OCI-LY1 (cell line): ENCODE measurements around the gene GAK.

Experiments
- H2AFZ ChIP-seq: fragments of 200-600 bp; sonication (generic), shearing (Covaris generic); 2 replicates; pipeline ENCODE4 v1.6.0; 2014; ENCODE audit warnings: antibody characterized with exemption, mild to moderate bottlenecking, low read length
- H3F3A ChIP-seq: fragments of 200-600 bp; sonication (generic), shearing (Covaris generic); 2 replicates; pipeline ENCODE4 v1.6.0; 2014; ENCODE audit warnings: mild to moderate bottlenecking, antibody characterized with exemption, low read length, moderate library complexity; ENCODE audit not compliant: insufficient read depth
- H3K27ac ChIP-seq: fragments of 200-600 bp; sonication (generic); 2 replicates; pipeline ENCODE4 v1.5.1; 2014; ENCODE audit warnings: low read length, mixed run types, mild to moderate bottlenecking, low read depth; ENCODE audit not compliant: poor library complexity, severe bottlenecking
- H3K27me3 ChIP-seq: fragments of 200-600 bp; sonication (generic); 2 replicates; pipeline ENCODE4 v1.6.0; 2014; ENCODE audit warnings: antibody characterized with exemption, mild to moderate bottlenecking, low read length, moderate library complexity; ENCODE audit not compliant: insufficient read depth
- H3K36me3 ChIP-seq: fragments of 200-600 bp; sonication (generic); 2 replicates; pipeline ENCODE4 v1.6.1; 2014; ENCODE audit warnings: mild to moderate bottlenecking, antibody characterized with exemption, low read length, moderate library complexity, mixed read lengths; ENCODE audit not compliant: insufficient read depth
- H3K4me1 ChIP-seq: fragments of 200-600 bp; sonication (generic); 2 replicates; pipeline ENCODE4 v1.5.1; 2014; ENCODE audit warnings: mild to moderate bottlenecking, low read length, moderate library complexity; ENCODE audit not compliant: insufficient read depth, severe bottlenecking
- H3K4me2 ChIP-seq: fragments of 200-600 bp; sonication (generic), shearing (Covaris generic); 2 replicates; pipeline ENCODE4 v1.6.1; 2014; ENCODE audit warnings: low read length
- H3K4me3 ChIP-seq: fragments of 200-600 bp; sonication (generic); 2 replicates; pipeline ENCODE4 v1.5.1; 2014; ENCODE audit warnings: low read length, low read depth, mild to moderate bottlenecking, mixed read lengths; ENCODE audit not compliant: poor library complexity, severe bottlenecking
- H3K79me2 ChIP-seq: fragments of 200-600 bp; shearing (Covaris generic); 2 replicates; pipeline ENCODE4 v1.6.1; 2016; ENCODE audit warnings: mixed run types, low read length, mixed read lengths; ENCODE audit not compliant: insufficient read depth
- H3K9ac ChIP-seq: fragments of 200-600 bp; sonication (generic), shearing (Covaris generic); 2 replicates; pipeline ENCODE4 v1.6.1; 2014; ENCODE audit warnings: mild to moderate bottlenecking, low read length, mixed read lengths
- H3K9me2 ChIP-seq: fragments of 200-600 bp; sonication (generic), shearing (Covaris generic); 2 replicates; pipeline ENCODE4 v1.6.1; 2014; ENCODE audit warnings: low read depth, mild to moderate bottlenecking, low read length, mixed read lengths
- H3K9me3 ChIP-seq: fragments of 200-600 bp; shearing (Covaris generic); 2 replicates; pipeline ENCODE4 v1.6.1; 2014; ENCODE audit warnings: low read length, mixed read lengths
- H4K20me1 ChIP-seq: fragments of 200-600 bp; sonication (generic), shearing (Covaris generic); 2 replicates; pipeline ENCODE4 v1.6.0; 2016; ENCODE audit warnings: mild to moderate bottlenecking, low read length; ENCODE audit not compliant: insufficient read depth
- EZH2 ChIP-seq: fragments of 200-600 bp; sonication (generic), shearing (Covaris generic); IDR thresholded peaks from 2 replicates; pipeline ENCODE4 v1.8.0; 2017; ENCODE audit warnings: borderline replicate concordance, mixed run types, mild to moderate bottlenecking, antibody characterized with exemption, low read length, moderate library complexity, mixed read lengths
- TF ChIP-seq, protein P1 (sequence below): fragments of 200-600 bp; sonication (generic), shearing (Covaris generic); IDR thresholded peaks from 2 replicates; pipeline ENCODE4 v1.5.1; 2017; ENCODE audit warnings: mild to moderate bottlenecking, antibody characterized with exemption, low read length, moderate library complexity, mixed read lengths

The GAK gene

DNA sequence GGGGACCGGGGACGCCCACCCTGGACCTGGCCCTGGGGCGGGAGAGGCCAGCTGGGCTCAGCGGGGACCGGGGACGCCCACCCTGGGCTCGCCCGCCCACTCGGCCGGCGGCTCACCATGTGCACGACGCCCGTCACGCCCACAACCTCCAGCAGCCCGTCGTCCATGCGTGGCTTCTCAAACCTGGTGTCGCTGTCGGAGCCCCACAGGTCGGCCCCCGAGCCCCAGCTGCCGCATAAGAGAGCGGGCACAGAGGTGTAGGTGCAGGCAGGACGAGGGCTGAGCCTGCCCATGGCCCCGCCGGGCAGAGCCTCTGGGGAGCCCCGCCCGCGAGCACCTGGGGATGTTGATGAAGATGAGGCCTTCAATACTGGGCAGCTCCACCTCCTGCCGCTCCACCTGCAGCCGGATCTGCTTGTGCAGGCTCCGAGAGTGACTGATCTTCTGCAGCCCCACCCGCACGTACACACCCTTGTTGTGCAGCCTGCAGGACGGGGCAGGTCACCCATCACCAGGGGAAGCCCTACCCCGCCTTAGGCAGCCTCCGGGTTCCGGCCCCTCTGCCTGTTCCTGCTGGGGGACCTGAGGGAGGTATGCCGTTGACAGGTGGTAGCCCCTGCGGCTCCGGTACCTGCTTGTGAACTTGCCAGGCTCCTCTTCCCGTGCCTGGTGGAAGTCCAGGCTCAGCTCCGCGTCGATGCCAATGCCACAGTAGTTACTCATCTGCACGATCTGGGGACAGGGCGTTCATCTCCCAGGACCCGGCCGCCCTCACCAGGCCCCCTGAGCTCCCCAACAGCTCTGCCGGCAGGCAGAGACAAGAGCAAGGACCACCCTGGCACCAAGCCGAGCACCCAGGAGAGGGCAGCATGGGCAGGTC is 29.5 kb upstream of the GAK start:
- H3K27ac ChIP-seq, result no peak overlapping the region
- H3K9me3 ChIP-seq, result no peaks in the 10 kb centered on the region
- no peaks in the 10 kb centered on the region for H3K9me2 ChIP-seq
- no peak overlapping the region for H3K4me3 ChIP-seq
- H3F3A ChIP-seq, result no peaks in the 10 kb centered on the region
- H3K79me2 ChIP-seq, result no peaks in the 10 kb centered on the region
- no peak for TF ChIP-seq EZH2
- TF ChIP-seq, protein P1, sequence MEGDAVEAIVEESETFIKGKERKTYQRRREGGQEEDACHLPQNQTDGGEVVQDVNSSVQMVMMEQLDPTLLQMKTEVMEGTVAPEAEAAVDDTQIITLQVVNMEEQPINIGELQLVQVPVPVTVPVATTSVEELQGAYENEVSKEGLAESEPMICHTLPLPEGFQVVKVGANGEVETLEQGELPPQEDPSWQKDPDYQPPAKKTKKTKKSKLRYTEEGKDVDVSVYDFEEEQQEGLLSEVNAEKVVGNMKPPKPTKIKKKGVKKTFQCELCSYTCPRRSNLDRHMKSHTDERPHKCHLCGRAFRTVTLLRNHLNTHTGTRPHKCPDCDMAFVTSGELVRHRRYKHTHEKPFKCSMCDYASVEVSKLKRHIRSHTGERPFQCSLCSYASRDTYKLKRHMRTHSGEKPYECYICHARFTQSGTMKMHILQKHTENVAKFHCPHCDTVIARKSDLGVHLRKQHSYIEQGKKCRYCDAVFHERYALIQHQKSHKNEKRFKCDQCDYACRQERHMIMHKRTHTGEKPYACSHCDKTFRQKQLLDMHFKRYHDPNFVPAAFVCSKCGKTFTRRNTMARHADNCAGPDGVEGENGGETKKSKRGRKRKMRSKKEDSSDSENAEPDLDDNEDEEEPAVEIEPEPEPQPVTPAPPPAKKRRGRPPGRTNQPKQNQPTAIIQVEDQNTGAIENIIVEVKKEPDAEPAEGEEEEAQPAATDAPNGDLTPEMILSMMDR, result no peak
- no peaks in the 10 kb centered on the region for H3K36me3 ChIP-seq
- H4K20me1 ChIP-seq, result no peaks in the 10 kb centered on the region
- no peak overlapping the region for H3K4me2 ChIP-seq
- H2AFZ ChIP-seq, result no peak overlapping the region
- peaks cover 3% of the 10 kb centered on the region for H3K4me1 ChIP-seq
- no peaks in the 10 kb centered on the region for H3K27me3 ChIP-seq
- no peak overlapping the region for H3K9ac ChIP-seq

DNA sequence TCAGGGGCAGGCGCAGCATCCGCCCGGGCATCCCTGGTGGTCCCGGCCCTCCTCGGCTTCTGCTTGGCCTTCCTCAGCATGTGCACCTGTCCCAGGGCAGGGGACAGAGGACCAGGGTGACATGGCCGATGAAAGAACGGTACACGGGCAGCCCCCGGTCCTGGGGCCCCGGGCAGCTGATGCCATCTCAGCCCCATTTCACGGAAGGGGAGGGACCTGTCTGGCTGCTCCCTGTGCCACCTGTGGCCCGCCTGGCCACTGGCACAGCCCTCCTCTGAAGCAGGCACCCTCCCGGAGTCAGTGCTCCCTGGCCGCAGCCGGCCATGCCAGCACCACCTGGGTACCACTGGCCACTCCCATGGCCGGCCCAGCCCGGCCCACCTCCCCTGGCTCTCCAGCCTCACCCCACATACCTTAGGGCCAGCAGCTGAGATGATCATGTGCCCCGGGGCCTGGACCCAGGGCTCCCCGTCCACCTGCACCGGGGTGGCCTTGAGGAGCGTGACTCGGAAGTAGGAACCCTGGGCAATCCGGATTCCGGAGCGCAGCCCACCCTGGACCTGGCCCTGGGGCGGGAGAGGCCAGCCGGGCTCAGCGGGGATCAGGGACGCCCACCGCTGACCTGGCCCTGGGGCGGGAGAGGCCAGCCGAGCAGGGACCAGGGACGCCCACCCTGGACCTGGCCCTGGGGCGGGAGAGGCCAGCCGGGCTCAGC is 28.7 kb upstream of the GAK start:
- Histone ChIP-seq H3K36me3 (no peaks in the 10 kb centered on the region), H3K9ac (no peak overlapping the region), H3K4me3 (no peak overlapping the region), H3K9me2 (no peaks in the 10 kb centered on the region), H3K27me3 (no peaks in the 10 kb centered on the region), H3F3A (no peaks in the 10 kb centered on the region), H3K27ac (no peak overlapping the region), H4K20me1 (no peaks in the 10 kb centered on the region), H3K4me1 (peaks cover 3% of the 10 kb centered on the region), H3K79me2 (no peaks in the 10 kb centered on the region), H3K9me3 (no peaks in the 10 kb centered on the region), H2AFZ (no peak overlapping the region), H3K4me2 (no peak overlapping the region)
- TF ChIP-seq, protein P1, result no peak
- TF ChIP-seq EZH2, result no peak

DNA sequence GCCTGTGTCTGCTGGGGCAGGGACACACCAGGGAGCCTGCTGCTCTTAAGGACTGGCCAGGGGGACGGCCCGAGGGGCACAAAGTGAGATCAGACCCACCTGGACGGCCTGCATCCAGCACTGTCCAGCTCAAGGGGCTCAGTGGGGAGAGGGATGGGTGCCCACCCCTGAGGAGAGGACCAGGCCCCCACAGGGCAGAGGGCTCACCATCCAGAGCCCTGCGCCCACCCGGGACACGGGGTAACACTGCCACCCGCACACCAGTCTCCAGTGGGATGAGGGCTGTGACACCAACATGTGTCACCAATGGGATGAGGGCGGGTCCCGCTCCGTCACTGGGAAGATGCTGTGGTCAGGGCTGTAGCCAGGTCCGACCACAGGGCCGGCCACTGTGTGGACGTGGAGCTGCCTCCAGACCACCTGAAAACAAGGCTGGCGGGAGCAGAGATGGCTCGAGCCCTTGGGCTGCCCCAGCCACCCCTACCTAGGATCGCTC is 28.1 kb upstream of the GAK start:
- no peak overlapping the region for H3K4me3 ChIP-seq
- H3K79me2 ChIP-seq, result no peaks in the 10 kb centered on the region
- no peak overlapping the region for H2AFZ ChIP-seq
- no peaks in the 10 kb centered on the region for H3K9me3 ChIP-seq
- H3K36me3 ChIP-seq, result no peaks in the 10 kb centered on the region
- H3K27ac ChIP-seq, result no peak overlapping the region
- H4K20me1 ChIP-seq, result no peaks in the 10 kb centered on the region
- H3F3A ChIP-seq, result no peaks in the 10 kb centered on the region
- H3K9ac ChIP-seq, result no peak overlapping the region
- no peaks in the 10 kb centered on the region for H3K9me2 ChIP-seq
- H3K27me3 ChIP-seq, result no peaks in the 10 kb centered on the region
- peaks cover 3% of the 10 kb centered on the region for H3K4me1 ChIP-seq
- no peak overlapping the region for H3K4me2 ChIP-seq
- TF ChIP-seq EZH2, result no peak
- TF ChIP-seq, protein P1, result no peak
